C4-2B (cell line): ENCODE data around the gene NSMCE1.
A peak's percentile ranks its signal among the peaks of the same experiment; 100 is the strongest.

Experiments used
- H3K27ac ChIP-seq: fragments of 450-650 bp; 2 replicates; pipeline ENCODE4 v1.5.1; 2017
- CTCF ChIP-seq: fragments of 450-650 bp; conservative IDR thresholded peaks from 2 replicates; pipeline ENCODE4 v1.5.1; 2017; ENCODE audit warnings: mild to moderate bottlenecking
- ZFX ChIP-seq: fragments of 450-650 bp; IDR thresholded peaks from 2 replicates; pipeline ENCODE4 v1.6.1; 2017

NSMCE1 gene

GRCh38 chr16:27314161-27314723 is 45.7 kb upstream of the NSMCE1 start:
- no peak for TF ChIP-seq ZFX
- no peak for TF ChIP-seq CTCF
- no peak overlapping the region for H3K27ac ChIP-seq

DNA sequence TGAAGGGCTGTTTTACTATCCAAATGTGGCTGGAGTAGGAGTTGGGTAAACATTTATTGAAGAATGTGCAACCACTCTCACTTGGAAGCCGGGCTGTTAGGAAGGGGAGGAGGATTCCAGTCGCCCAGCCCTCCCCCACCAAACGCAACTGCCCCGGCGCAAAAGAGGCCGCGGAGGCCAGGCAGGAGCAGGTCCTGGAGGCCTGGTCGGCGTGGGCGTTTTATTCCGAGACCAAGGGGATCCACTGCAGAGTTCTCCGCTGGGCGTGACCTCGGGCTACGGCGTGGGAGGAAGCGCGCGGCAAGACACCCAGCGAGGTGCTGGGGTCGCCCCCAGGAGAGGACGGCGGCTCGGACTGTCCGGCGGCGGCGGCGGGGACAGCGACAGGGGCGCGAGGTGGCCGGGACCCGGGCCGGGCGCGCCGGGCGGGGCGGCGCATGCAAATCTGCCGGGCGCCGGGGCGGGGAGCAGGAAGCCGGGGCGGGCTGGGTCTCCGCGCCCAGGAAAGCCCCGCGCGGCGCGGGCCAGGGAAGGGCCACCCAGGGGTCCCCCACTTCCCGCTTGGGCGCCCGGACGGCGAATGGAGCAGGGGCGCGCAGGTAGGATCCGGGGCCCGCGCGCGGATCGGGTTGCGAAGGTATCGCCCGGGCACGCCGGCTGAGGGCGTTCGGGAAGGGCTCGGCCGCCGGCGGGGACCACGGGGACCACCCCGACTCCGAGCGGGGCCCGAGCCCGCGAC is 45.0 kb upstream of the NSMCE1 start, which contains the start of gene IL4R:
Gene IL4R (plus strand): TSS at position 553 of the 739 bp plus-strand sequence. CDS start 26,230 bp downstream, outside the sequence.
- no peak within 1 kb of the TSS for H3K27ac ChIP-seq
- peak; percentile 17; the same call in 1 of the 2 replicates for TF ChIP-seq ZFX
- TF ChIP-seq CTCF = no peak

GRCh38 chr16:27312580-27313421 is 44.2 kb upstream of the NSMCE1 start:
- TF ChIP-seq ZFX (no peak), CTCF (no peak)
- no peak overlapping the region for H3K27ac ChIP-seq

GRCh38 chr16:27311897-27312303 is 43.3 kb upstream of the NSMCE1 start:
- no peak overlapping the region for H3K27ac ChIP-seq
- TF ChIP-seq ZFX (no peak), CTCF (no peak)

DNA sequence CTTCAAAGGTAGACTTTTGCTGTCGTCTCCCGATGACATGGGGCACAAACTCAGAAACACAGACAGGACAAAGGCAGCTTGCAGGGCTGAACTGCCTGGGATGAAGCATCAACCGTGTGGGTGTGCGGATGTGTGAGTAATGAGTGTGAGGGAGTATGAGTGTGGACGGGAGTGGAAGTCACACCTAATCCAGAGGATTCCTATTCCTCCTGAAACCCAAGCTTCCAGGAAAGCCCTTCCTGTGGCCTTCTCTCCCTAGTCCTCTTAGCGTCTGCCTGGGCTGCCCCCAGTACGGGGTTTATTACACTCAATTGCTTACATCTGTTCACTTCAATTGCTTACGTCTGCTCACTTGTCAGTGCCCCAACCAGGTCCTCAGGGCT is 42.9 kb upstream of the NSMCE1 start:
- no peak overlapping the region for H3K27ac ChIP-seq
- no peak for TF ChIP-seq ZFX
- TF ChIP-seq CTCF = no peak

DNA sequence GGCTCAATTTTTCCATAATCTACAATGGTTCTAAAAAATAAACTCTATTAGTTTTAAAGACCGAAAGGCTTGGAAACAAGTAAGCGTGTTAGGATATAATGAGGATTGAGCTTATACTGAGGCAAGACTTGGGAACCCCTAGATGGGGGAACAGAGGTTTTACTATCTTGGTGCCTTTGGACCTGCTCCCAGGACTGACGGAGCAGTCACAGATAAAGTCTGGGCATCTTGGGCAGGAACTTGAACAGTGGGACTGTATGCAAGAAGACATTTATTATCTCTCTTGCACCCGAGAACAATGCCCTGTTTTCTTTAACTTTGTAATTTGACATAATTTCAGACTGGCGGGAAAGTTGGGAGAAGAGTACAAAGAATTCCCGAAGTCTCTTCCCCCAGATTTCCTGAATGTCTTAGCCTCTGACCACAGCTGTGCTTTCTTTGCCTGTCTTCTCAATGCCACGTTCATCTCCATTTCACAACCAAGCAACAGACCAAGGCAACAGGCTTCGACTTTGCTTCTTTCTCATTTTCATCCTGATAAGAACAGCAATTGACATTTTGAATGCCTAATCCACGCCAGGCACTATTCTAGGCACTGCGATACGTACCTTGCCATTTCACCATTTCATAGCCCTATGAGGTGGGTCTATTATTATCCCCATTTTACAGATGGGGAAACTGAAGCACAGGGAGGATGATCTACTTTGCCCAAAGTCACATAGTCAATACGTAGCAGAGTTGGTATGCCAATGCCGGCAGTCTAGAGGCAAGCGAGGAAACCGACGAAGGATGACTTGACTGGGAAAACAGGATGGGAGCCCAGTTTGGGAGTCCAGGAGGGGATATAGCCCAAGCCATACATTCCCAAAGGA is 42.2 kb upstream of the NSMCE1 start:
- TF ChIP-seq ZFX (no peak), CTCF (no peak)
- H3K27ac ChIP-seq = no peak overlapping the region
